GM18861 (cell line): ENCODE measurements around the gene TM9SF3.
"Not testable (repeated sequence)": the region's sequence is repeated elsewhere in the genome, so short reads cannot be mapped to it uniquely, and the experiment has no call there.

Experiments used
- ATAC-seq: cut with Tn5 transposase; IDR thresholded peaks from one replicate; pipeline ENCODE4 v1.9.1; 2021; ENCODE audit not compliant: unreplicated experiment

The TM9SF3 gene

DNA sequence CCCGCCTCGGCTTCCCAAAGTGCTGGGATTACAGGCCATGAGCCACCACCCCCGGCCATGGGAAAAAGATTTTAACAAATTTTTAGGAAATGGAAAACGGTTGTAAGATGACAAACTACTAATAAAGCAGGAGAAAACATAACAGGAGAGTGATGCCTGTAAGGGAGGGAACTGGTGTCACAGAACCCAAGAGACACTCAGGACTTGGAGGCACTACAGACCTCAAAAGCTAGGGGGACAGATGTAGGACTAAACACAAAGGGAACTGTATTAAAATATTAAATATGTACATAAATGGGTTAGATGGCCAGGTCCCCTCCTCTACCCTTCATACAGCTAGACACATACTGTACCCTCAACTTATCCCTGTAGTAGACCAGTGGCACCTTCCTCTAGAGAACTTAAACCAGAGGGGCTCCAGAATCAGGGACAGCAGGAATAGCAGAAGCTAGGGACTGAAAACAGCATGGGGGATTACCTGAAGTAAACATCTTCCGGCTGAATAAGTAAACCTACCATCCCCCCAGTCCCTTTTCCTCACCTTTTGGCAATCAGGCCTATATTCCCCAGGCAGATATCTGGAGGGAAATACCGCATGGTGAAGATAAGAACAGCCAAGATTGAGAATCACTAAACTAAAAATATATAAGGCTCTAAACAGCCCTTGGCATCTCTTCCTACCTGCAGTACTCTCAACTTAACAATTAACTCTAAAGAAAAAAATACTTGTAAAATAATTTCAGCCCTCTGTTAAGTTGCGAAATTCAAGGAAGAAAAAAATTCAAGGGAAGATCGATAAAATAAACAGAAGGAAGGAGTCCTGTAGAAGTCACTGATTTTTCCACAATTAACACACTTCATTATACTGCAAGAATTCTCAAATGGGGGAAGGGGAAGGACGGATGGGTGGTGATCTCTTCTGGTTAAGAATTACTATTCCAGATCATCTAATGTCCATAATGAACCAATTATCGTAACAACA is 15.5 kb downstream of the TM9SF3 start:
- ATAC-seq, result no peak

DNA sequence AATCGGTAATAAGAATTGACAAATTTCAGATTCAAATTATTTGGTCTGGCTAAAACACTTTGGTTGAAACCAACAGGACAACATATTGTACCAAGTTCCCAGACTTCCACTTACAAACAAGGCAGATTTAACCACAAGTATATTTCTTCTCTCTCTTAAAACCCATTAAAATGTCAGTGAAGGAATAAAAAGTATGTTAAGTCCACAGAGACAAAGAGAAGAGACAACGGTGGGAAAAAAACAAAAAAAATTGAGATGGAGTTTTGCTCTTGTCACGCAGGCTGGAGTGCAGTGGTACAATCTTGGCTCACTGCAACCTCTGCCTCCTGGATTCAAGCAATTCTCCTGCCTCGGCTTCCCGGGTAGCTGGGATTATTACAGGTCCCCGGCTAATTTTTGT is 16.3 kb downstream of the TM9SF3 start:
- no peak for ATAC-seq

DNA sequence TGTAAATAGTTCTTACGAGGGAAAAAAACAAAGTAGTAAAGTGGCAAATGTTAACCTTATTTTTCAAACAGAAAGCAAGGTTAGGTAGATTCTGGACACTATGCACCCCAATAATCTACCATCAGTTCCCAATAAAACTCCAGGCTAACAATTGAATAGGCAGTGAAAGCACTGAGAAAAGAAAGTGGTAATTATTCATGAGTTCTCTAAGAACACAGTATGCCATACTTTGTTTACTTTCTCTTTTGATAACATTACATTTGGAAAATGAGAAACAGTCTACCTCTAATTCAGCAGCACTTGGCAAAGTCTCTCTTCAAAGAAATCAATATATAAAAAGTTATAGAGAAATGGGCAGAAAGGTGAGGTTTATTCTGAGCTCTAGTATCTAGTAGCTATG is 18.4 kb downstream of the TM9SF3 start:
- ATAC-seq, result no peak

DNA sequence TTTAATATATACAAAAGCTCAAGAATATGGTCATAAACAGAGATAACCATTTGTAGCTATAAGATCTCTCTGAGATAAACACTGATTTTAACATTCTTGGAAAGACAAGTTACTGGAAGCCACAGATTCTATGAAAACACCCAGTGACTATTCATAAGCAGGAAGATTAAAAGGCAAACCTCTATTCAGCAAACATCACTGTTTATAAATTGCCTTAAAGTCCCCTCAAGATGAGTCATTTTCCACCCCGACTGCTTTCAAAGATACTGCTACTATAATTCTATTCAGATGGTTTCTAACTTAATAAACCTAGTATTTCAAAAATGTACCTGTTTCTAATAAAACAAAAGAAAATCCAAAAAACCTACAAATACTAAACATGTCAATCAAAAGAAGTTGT is 21.0 kb downstream of the TM9SF3 start:
- ATAC-seq, result no peak

DNA sequence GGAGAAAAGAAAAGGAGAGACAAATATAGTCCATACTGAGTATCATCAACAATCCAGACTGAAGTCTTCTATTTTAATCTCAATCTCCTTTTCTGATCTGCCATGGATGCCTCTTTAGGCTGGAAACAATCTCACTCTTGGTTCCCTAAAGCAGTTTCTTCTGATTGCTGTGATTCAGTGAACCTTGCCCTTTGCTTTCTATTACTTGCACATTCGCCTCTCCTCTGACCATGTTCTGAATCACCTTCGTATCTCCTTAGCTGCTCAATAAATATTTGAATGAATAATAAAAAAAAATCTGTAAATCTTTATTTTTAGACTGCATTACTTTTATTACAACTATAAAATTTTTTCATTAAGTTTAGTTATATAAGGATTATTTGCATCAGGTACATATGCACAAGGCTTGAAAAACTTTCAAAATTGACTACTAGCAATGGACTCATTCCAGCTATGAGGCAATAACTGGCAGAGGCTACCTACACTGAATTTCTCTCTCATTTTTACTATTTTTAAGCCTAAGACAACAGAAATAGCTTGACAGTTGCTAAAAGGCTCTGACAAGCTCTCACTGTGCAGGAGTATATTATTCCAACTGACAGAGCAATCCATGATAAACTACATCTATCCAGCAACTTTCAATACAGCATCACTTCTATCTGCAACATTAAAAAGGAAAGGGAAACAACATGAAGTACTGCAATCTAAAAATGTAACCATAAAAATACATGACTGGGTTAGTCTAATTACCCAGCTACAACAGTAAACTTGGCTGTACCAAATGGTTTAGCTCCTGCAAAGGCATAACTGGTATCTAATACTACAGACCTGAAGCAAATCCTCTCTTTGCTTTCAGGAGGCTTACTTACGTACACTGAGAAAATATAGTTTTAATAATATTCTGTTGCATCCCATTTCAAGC is 25.6 kb downstream of the TM9SF3 start:
- ATAC-seq, result no peak

DNA sequence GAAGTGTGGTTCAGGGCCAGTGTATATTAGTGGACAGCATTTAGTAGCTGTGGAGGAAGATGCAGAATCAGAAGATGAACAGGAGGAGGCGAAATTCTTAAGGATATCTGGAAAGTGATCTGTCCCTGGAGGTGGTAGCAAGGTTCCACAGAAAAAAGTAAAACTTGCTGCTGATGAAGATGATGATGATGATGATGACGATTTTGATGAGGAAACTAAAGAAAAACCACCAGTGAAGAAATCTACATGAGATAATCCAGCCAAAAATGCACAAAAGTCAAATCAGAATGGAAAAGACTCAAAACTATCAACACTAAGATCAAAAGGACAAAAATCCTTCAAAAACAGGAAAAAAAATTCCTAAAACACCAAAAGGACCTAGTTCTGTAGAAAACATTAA is 26.3 kb downstream of the TM9SF3 start:
- no peak for ATAC-seq

DNA sequence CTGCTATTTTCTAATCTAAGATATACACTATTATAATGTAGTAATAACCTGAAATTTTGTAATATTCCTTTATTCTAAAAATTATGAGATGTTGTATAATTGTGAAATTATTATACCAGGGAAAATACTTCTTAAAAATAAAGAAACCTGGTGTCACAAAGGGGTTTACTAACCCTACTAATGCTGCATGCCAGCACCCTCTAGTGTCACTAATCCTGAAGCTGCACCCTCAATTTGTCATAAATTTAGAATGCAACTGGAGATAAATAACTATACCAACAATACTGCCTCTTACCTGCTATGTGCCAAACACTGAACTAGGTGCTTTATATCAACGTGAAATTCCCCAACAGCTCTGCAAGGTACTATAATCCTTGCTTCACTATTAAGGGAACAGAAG is 30.8 kb downstream of the TM9SF3 start:
- no peak for ATAC-seq

DNA sequence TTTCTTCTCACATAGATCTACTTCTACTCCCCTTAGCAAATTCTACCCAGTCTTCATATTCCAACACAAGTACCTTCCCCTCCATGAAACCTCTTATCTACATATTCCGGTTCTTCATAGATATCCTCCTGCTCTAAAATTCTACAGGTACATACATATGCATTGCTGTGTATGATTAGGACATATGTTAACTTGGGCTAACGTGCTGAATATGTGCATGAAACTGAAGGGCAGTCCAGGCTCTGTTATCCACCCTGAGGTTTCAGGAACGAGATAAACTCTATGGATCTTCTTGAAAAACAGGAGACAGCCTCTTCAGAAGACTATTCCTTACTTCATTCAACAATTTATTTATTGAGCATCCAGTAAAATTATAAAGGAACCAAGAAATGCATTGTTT is 31.5 kb downstream of the TM9SF3 start:
- no peak for ATAC-seq

DNA sequence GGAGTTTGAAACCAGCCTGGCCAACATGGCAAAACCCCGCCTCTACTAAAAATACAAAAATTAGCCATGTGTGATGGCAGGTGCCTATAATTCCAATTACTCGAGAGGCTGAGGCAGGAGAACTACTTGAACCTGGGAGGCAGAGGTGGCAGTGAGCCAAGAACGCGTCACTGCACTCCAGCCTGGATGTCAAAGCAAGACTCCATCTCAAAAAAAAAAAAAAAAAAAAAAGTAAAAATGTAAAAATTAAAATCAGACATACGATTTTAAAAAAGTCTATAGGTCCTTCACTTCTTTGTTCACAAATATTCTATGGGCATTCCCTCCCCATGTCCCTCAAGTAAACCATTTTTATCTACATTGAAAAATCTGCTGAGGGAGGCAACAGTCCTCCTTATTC is 38.2 kb downstream of the TM9SF3 start:
- no peak for ATAC-seq

DNA sequence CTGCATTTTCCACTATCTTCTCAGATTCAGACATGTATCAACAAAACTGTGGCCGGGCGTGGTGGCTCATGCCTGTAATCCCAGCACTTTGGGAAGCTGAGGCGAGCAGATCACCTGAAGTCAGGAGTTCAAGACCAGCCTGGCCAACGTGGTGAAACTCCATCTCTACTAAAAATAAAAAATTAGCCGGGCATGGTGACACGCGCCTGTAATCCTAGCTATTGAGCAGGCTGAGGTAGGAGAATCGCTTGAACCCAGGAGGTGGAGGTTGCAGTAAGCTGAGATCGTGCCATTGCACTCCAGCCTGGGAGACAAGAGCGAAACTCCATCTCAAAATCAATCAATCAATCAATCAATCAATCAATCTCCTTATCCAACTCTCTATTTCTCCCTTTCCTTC is 41.3 kb downstream of the TM9SF3 start:
- not testable (repeated sequence) for ATAC-seq

DNA sequence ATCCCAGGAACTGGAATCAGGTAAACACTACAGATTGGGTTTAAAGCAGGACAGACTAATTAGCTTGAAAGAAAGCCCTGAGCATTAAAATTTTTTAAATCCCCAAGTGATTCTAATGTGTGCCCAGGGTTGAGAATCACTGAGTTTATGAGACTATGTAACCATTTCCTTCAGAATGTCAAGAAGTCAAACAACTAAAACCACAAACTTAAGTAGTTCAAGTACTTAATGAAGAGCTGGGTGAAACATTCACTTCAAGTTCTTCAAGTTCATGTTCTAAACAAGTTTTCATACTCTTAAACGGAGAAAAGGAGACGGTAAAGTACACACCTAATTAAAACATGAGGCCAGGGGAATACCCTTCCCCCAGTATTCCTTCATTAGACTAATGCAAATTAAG is 44.9 kb downstream of the TM9SF3 start:
- no peak for ATAC-seq

DNA sequence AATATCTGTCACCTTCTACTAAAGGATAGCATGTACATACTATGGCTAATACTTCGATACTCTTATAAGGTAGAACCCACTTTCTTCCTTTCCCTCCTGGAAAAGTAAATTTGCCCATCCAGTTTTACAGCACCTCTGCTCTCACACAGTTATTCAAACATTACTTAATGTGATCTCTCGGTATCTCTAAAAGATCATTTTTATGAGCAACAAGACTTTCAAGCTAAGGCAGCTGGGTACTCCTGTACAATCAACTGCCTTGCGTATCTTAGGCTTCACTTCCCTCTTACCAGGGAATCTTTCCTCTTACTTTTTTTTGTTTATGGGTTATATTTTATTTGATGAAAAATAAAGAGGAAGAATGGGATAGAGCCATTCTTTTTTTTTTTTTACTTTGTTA is 46.6 kb downstream of the TM9SF3 start:
- no peak for ATAC-seq

DNA sequence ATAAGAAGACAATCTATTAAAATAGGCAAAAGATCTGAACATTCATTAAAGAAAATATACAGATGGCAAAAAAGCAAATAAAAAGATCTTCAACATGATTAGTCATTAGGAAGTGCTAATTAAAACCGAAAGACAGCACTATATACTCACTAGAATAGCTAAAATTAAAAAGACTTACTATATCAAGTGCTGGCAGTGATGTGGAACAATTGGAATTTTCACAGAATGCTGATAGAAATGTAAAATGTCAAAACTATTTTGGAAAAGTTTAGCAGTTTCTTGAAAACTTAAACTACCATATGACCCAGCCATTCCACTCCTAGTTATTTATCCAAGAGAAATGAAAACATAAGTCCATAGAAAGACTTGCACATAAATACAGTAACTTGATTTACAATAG is 48.1 kb downstream of the TM9SF3 start:
- ATAC-seq, result no peak

DNA sequence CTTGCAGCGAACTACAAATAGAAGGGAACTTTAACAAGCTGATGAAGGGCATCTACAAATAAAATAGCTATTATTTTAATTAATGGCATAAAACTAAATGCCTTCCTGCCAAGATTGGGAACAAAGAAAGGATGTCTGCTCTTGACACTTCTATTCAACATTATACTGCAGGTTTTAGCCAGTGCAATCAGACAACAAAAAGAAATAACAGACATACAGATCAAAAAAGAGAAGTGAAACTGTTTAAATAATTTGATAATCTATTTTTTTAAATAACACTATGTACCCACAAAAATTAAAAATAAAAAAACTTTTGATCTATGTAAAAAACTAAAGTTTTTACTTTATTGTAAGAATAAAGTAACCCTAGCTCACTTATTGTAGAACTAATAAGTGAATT is 50.7 kb downstream of the TM9SF3 start:
- no peak for ATAC-seq

DNA sequence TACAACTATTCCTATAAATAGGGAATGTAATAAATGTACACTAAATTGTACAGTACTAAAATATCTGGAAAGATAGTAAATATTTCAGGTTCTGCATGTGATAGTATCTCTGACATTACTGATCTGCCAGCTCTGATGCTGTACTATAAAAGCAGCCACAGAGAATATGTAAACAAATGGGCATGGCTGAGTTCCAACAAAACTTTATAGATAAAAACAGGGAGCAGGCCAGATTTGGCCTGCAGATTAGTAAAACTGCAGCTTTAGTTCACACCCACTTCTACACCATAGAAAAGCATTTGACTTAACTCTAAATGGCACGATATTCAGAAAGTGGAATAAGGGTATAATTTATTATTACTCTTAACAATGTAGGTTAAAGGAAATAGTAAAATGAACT is 54.3 kb downstream of the TM9SF3 start:
- no peak for ATAC-seq

DNA sequence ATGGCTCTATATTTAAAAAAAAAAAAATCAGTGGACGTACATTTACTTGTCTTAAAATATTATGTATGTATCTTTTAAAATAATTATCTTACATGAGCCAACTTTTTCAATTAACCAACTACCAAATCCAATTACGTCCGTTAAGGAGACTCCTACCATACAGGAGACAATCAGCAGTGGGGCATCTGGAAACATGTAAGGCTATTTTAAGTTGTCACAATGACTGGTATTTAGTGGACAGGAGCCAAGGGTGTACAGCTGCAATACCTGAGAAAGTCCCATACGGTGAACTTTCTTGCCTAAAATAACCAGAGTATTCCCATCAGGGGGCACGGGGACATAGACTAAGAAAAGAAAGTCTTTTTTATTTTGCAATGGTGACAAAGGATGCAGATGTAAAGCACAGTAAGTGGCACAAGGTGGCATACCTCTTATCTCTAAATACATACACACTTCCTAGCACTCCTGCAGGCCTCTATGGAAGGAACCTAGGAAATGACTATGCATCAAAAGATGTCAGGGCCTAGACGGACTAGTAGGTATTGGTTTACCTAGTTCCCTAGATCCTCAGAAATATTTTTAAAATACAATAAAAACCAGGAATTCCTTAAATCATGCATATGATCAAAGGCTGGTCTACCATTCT is 57.1 kb downstream of the TM9SF3 start:
- no peak for ATAC-seq

DNA sequence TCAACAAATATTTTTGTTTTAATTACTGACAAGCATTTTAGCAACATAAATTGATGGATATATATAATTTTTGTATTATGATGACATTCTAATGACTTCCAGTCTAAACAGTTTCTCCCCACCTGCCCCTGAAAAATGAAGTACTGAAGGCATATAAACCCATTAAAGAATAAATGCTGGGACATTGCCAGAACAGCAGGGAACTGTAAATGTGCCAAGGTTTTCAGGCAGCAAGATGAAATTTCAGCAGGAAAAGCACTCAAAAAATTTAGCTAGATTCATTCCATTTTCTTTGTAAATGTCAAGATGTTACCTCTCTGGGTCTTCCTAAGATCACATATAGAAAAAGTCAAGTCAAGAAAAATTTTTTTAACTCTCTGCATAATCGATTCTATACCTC is 62.1 kb downstream of the TM9SF3 start:
- no peak for ATAC-seq

DNA sequence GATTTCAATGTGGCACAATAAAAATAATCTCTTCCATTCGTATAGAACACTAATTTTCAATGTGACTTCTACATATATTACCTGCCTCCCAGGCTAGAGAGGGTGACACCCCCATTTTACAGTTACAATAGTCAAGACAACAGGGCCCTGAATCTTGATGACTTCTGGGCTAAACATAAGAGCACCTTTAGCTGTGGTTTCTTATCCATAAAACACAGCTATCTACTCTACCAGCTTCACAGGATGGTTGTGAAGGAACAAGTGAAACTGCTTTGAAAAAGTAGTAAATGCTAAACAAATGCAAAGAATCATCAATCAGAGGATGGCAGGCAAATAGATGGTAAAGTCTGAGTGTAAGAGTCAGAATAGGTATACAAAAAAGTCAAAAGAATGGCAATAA is 69.5 kb downstream of the TM9SF3 start:
- ATAC-seq, result no peak

DNA sequence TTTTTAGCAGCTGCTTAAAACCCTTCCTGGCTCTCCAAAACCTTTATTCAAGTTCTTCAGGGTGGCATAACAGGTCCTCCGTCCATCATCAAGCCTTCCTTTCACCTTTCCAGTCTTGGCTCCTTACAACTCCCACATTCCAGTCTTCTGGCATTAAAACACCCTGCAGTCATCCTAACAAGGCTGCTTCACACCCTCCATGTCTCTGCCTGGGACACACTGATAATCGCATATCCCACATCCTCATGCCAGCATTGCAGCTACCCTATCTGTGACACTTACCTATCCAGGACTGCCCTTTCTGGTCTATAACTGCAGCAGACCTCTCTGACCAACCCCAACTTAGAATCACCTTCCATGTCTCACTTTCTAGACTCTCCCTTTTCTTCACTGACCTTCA is 70.5 kb downstream of the TM9SF3 start:
- ATAC-seq, result no peak

DNA sequence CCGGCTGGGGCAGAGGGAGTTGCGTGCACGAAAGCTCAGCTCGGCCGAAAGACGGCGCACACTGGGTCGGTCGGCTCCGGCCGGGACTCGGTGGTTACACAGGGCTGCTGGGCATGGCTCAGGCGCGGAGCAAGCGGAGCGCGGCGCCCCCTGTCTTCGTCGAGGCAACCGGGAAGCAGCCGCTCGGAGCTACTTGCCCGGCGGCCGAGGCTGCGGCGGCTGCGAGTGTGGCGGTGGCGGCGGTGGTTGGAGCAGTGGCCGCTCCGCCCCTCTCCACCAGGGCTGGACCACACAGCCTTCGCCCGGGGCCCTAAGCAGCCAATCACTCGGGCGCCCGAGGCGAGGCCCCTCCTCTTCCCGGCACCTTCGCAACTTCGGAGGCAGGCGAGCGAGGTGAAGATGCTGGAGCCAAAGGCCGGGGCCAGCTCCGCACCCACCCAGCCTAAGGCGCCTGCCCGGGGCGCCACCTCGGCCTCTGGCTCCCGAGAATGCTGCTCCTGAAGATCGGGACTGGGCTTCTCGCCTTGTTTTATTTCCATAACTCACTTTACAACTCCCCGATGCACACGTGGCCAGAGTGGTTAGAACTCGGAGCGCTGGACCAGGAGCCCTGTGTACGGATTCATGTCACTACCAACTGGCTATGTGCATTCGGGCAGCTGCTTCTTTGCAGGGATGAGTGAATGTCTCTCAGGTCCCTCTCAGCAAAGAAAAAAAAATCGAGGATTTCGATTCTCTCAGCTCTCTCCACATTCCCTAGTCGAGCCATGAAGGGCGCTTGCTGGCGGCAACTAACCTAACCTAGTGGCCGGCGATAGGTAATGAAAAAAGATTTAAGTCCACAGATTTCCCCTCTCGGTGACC is 72.9 kb downstream of the TM9SF3 start, which contains the start of gene TLL2:
Gene TLL2, minus strand, starts transcription at position 229 of the 864 bp plus-strand sequence. CDS start 241 bp downstream, outside the sequence.
- ATAC-seq, result peak; percentile 64
